Parathyroid adenoma (tissue), 2 donors: ENCODE data around the gene TNS4.

ENCODE experiments used
- H2AFZ ChIP-seq: fragments of 300-600 bp; sonication (generic); one replicate; pipeline ENCODE4 v1.7.0; 2017; ENCODE audit warnings: antibody characterized with exemption, mild to moderate bottlenecking
- H3K27ac ChIP-seq: fragments of 300-600 bp; sonication (generic); one replicate; pipeline ENCODE4 v1.7.0; 2017
- H3K27me3 ChIP-seq: fragments of 300-600 bp; sonication (generic); one replicate; pipeline ENCODE4 v1.7.0; 2017; ENCODE audit warnings: low read length; ENCODE audit not compliant: control insufficient read depth, insufficient read depth
- H3K36me3 ChIP-seq: fragments of 300-600 bp; sonication (generic); one replicate; pipeline ENCODE4 v1.7.0; 2017; ENCODE audit warnings: low read length; ENCODE audit not compliant: control insufficient read depth, insufficient read depth
- H3K4me1 ChIP-seq: fragments of 300-600 bp; sonication (generic); one replicate; pipeline ENCODE4 v1.7.0; 2017; ENCODE audit warnings: control low read depth
- H3K4me2 ChIP-seq: fragments of 300-600 bp; sonication (generic); one replicate; pipeline ENCODE4 v1.7.0; 2017; ENCODE audit warnings: low read length
- H3K4me3 ChIP-seq: fragments of 300-600 bp; sonication (generic); one replicate; pipeline ENCODE4 v1.7.0; 2017; ENCODE audit warnings: low read depth, low read length
- H3K79me2 ChIP-seq: fragments of 300-600 bp; sonication (generic); one replicate; pipeline ENCODE4 v1.7.0; 2017; ENCODE audit warnings: control low read depth
- H3K9ac ChIP-seq: fragments of 300-600 bp; sonication (generic); one replicate; pipeline ENCODE4 v1.7.0; 2017; ENCODE audit warnings: mild to moderate bottlenecking
- H3K9me3 ChIP-seq: fragments of 300-600 bp; sonication (generic); one replicate; pipeline ENCODE4 v1.7.0; 2017; ENCODE audit warnings: low read length; ENCODE audit not compliant: control insufficient read depth
- TF ChIP-seq, protein P1 (sequence below): fragments of 300-600 bp; sonication (generic); IDR thresholded peaks from one replicate; pipeline ENCODE4 v1.7.0; 2017; ENCODE audit warnings: antibody characterized with exemption, mild to moderate bottlenecking
- donor health status: primary hyperparathyroidism.

The TNS4 gene

DNA sequence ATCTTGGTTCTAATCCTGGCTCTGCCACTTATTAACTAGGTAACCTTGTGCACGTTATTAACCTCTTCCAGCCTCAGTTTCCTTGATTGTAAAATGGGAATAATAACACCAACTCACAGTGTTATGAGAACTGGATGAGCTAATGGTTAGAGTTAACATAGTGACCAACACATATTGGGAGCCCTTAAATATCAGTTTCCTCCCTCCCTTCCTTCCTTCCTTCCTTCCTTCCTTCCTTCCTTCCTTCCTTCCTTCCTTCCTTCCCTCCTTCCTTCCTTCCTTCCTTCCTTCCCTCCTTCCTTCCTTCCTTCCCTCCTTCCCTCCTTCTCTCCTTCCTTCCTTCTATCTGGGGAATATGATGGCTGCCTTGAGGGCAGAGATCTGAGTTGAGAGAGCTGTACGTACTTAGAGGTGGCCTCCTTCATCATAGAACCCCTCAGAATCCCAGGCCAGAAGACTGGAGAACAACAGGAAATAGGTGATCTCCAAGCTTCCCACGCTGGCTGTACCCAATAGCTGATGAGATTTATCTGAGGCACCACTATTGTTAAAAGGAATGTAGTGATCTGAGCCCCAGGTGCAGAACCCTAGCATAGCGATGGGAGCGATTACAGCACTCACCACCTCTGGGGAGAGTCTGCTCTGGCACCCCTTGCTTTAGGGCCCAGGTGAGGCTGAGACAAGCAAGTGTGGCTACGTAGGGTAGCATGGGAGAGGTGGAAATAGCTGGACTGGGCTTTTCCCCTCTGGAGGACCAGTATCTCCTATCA, 37.7 kb upstream of the TNS4 start:
- TF ChIP-seq, protein P1, sequence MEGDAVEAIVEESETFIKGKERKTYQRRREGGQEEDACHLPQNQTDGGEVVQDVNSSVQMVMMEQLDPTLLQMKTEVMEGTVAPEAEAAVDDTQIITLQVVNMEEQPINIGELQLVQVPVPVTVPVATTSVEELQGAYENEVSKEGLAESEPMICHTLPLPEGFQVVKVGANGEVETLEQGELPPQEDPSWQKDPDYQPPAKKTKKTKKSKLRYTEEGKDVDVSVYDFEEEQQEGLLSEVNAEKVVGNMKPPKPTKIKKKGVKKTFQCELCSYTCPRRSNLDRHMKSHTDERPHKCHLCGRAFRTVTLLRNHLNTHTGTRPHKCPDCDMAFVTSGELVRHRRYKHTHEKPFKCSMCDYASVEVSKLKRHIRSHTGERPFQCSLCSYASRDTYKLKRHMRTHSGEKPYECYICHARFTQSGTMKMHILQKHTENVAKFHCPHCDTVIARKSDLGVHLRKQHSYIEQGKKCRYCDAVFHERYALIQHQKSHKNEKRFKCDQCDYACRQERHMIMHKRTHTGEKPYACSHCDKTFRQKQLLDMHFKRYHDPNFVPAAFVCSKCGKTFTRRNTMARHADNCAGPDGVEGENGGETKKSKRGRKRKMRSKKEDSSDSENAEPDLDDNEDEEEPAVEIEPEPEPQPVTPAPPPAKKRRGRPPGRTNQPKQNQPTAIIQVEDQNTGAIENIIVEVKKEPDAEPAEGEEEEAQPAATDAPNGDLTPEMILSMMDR, result no peak
- no peak overlapping the region for H3K4me2 ChIP-seq
- no peaks in the 10 kb centered on the region for H3K79me2 ChIP-seq
- H3K27me3 ChIP-seq, result no peaks in the 10 kb centered on the region
- no peaks in the 10 kb centered on the region for H3K36me3 ChIP-seq
- H3K27ac ChIP-seq, result peak overlapping the region; percentile 49
- no peak overlapping the region for H2AFZ ChIP-seq
- no peak overlapping the region for H3K4me3 ChIP-seq
- no peak overlapping the region for H3K9ac ChIP-seq
- peaks cover 3% of the 10 kb centered on the region for H3K4me1 ChIP-seq
- no peaks in the 10 kb centered on the region for H3K9me3 ChIP-seq

DNA sequence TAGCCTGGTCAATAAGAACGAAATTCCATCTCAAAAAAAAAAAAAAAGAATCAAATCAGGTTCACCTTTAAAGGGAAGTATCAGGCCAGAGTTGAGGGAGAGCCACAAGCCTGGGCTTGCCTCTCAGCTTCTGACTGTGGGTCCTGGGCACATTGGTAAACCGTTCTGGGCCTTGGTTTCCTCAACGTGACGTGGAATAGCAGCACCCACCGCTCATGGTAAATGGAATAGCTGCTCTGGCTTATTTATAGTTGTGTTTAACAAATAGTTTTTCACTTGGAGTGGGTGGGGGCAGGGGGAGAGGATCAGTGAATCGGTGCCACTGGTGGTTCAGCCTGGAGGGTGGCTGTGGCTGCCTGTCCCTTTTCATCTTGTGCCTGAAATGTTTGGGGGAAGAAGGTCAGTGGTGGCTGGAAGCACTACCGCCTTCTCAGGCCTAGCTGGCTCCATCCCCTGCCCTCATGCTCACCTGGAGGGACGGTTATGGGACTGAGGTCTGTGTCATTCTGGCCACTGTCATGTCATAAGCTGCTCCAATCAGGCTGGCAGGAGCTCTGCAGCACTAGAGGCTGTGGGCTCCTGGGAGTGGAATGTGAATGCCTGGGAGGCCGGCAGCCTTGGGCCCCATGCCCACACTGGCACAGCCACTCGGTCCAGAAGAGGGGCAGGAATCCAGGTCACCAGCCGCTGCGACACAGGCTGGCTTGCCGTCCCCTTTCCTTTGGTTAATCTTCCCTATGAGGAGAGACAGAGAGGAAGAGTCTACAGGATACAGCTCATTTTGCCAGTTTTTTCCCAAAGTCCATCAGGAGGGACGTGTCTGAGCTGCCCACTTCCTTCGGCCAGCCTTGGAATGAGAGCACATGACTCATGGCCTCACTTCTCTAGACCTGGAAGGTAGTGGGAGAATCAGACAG, 36.9 kb upstream of the TNS4 start:
- no peaks in the 10 kb centered on the region for H3K27me3 ChIP-seq
- no peaks in the 10 kb centered on the region for H3K79me2 ChIP-seq
- H3K9me3 ChIP-seq, result no peaks in the 10 kb centered on the region
- no peak overlapping the region for H3K9ac ChIP-seq
- no peak overlapping the region for H3K4me3 ChIP-seq
- H3K4me1 ChIP-seq, result peaks cover 3% of the 10 kb centered on the region
- TF ChIP-seq, protein P1, result no peak
- peak overlapping the region; percentile 69 for H3K27ac ChIP-seq
- H3K4me2 ChIP-seq, result no peak overlapping the region
- no peak overlapping the region for H2AFZ ChIP-seq
- no peaks in the 10 kb centered on the region for H3K36me3 ChIP-seq

DNA sequence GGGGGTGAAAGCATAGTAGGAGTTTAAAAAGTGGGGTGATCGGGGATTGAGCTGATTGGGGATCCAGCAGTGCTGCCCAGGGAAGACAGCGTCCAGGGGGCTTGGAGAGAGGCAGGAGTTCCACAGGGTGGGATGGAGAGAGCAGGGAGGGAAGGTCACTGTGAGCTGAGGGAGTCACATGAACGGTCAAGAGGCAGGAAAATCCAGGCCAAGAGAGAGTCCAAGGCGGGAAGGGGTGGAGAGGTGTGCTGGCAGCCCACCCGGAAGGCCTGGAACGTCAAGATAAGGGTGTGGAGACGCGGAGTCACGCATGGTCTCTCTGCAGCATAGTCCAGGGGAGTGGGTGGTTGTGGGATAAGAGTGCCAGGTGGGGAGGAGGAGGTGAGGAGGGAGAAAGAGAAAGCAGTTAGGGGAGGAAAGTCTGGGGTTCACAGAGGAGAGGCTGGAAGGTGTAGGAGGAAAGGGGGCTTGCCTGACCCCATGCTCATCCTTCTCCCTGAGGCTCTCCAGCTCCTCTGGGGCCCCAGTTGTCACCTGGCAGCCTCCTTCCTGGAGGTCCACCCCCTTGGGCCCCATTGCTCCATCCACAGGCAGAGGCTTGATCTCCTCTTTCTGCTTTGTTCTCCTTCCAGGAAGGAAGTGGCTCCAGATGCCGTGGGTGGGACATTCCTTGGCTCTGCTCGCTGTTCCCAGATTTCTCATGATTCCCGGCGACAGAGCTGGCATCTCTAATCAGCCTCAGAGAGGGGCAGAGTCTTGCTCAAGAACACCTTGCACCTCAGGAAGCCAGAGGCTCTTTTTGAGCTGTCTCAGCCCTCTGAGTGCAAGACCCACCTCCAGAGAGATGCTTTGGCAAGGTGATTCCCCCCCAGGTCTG, 35.1 kb upstream of the TNS4 start:
- no peaks in the 10 kb centered on the region for H3K36me3 ChIP-seq
- no peaks in the 10 kb centered on the region for H3K27me3 ChIP-seq
- H3K27ac ChIP-seq, result peak overlapping the region; percentile 69
- no peak overlapping the region for H3K9ac ChIP-seq
- no peak overlapping the region for H3K4me3 ChIP-seq
- no peaks in the 10 kb centered on the region for H3K9me3 ChIP-seq
- H2AFZ ChIP-seq, result no peak overlapping the region
- peaks cover 3% of the 10 kb centered on the region for H3K4me1 ChIP-seq
- no peaks in the 10 kb centered on the region for H3K79me2 ChIP-seq
- H3K4me2 ChIP-seq, result no peak overlapping the region
- TF ChIP-seq, protein P1, result no peak

DNA sequence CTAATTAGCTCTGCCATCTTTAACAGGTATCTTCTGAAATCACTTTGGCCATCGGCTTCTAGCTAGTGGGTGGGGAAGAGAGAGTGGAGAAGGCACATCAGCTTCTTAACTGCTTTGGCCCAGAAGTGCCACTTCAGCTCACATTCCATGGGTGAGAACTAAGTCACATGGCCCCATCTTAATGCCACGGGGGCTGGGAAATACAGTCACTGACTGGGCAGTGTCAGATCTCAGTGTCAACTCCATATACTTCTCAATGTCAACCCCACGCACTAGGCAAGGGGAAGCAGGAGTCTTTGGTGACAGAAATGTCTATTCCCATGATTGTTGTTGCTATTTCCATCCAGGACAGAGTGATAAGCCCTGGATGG, 34.5 kb upstream of the TNS4 start:
- no peak overlapping the region for H3K4me3 ChIP-seq
- no peak overlapping the region for H3K4me2 ChIP-seq
- H3K79me2 ChIP-seq, result no peaks in the 10 kb centered on the region
- H3K27me3 ChIP-seq, result no peaks in the 10 kb centered on the region
- H3K36me3 ChIP-seq, result no peaks in the 10 kb centered on the region
- no peaks in the 10 kb centered on the region for H3K9me3 ChIP-seq
- peak overlapping the region; percentile 69 for H3K27ac ChIP-seq
- peaks cover 3% of the 10 kb centered on the region for H3K4me1 ChIP-seq
- no peak overlapping the region for H2AFZ ChIP-seq
- H3K9ac ChIP-seq, result no peak overlapping the region
- TF ChIP-seq, protein P1, result no peak
